HG03575 (cell line): ENCODE results near the gene KANSL1.

Source experiments
- ATAC-seq: cut with Tn5 transposase; IDR thresholded peaks from one replicate; pipeline ENCODE4 v1.9.1; 2021; ENCODE audit not compliant: unreplicated experiment, insufficient number of reproducible peaks, low FRiP score; ENCODE audit errors: extremely low read depth

The KANSL1 gene

GRCh38 chr17:46000757-46001156 lies 192.5 kb downstream of the KANSL1 start:
- ATAC-seq: no peak

GRCh38 chr17:46000292-46000691 lies 192.9 kb downstream of the KANSL1 start:
- no peak for ATAC-seq

DNA sequence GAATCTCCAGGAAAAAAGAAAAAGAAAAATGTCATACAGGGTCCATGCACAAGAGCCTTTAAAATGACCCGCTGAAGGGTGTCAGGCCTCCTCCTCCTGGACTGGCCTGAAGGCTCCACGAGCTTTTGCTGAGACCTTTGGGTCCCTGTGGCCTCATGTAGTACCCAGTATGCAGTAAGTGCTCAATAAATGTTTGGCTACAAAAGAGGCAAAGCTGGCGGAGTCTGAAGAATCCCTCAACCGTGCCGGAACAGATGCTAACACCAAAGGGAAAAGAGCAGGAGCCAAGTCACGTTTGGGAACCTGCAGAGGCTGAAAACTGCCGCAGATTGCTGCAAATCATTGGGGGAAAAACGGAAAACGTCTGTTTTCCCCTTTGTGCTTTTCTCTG lies 193.3 kb downstream of the KANSL1 start:
- no peak for ATAC-seq

DNA sequence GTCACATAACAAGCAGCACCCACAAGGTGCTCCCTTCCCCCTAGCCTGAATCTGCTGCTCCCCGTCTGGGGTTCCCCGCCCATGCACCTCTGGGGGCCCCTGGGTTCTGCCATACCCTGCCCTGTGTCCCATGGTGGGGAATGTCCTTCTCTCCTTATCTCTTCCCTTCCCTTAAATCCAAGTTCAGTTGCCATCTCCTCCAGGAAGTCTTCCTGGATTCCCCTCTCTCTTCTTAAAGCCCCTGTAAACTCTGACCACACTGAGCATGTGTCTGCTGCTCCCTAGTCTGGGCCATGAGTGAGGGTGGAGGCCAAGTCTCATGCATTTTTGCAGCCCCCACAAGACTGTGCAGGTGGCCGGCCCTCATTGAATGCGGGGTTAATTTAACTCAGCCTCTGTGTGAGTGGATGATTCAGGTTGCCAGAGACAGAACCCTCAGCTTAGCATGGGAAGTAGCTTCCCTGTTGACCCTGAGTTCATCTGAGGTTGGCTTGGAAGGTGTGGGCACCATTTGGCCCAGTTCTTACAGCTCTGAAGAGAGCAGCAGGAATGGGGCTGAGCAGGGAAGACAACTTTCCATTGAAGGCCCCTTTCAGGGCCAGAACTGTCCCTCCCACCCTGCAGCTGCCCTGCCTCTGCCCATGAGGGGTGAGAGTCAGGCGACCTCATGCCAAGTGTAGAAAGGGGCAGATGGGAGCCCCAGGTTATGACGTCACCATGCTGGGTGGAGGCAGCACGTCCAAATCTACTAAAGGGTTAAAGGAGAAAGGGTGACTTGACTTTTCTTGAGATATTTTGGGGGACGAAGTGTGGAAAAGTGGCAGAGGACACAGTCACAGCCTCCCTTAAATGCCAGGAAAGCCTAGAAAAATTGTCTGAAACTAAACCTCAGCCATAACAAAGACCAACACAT lies 194.0 kb downstream of the KANSL1 start, which contains the start of gene STH:
TSS of gene STH (plus strand) at position 264 of the 913 bp plus-strand sequence. CDS start at position 294, 30 bp downstream.
- ATAC-seq: no peak

GRCh38 chr17:45997624-45998023 lies 195.6 kb downstream of the KANSL1 start:
- no peak for ATAC-seq

- no peak for ATAC-seq
Measured at GRCh38 chr17:45997166-45997565, 196.1 kb downstream of the KANSL1 start.

DNA sequence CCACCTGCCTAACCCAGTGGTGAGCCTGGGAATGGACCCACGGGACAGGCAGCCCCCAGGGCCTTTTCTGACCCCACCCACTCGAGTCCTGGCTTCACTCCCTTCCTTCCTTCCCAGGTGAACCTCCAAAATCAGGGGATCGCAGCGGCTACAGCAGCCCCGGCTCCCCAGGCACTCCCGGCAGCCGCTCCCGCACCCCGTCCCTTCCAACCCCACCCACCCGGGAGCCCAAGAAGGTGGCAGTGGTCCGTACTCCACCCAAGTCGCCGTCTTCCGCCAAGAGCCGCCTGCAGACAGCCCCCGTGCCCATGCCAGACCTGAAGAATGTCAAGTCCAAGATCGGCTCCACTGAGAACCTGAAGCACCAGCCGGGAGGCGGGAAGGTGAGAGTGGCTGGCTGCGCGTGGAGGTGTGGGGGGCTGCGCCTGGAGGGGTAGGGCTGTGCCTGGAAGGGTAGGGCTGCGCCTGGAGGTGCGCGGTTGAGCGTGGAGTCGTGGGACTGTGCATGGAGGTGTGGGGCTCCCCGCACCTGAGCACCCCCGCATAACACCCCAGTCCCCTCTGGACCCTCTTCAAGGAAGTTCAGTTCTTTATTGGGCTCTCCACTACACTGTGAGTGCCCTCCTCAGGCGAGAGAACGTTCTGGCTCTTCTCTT lies 196.8 kb downstream of the KANSL1 start:
- ATAC-seq: no peak

GRCh38 chr17:45995627-45996270 lies 197.5 kb downstream of the KANSL1 start:
- ATAC-seq: no peak

GRCh38 chr17:45994987-45995386 lies 198.2 kb downstream of the KANSL1 start:
- no peak for ATAC-seq

DNA sequence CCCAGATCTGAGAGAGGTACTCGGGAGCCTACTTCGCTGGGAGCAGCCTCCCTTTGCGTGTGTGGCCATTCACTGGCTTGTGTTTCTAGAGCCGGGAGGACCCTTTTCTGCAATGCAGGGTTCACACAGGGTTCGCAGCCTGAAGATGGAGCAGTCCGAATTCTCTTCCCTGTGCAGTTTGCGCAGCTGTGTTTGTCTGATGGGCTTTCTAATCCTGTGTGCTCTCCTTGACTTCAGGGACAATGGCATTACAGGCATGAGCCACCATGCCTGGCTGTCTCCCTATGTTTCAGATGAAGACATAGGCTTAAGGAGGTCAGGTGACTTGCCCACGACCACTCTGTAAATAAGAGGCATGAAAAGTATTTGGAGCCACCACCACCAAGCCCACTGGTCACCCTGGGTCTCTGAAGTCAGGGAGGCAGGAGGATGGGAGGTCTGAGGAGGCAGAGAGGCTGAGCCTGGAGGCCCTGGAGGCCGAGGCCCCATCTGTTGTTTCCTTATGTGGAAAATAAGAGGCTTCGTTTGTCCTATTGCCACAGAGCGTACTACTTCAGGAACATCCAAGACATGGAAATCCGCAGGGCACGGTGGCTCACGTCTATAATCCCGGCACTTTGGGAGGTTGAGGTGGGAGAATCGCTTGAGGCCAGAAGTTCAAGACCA lies 199.1 kb downstream of the KANSL1 start:
- no peak for ATAC-seq

- no peak for ATAC-seq
Measured at GRCh38 chr17:45992904-45993303, 200.3 kb downstream of the KANSL1 start.

- no peak for ATAC-seq
Measured at GRCh38 chr17:45992175-45992574, 201.1 kb downstream of the KANSL1 start.

DNA sequence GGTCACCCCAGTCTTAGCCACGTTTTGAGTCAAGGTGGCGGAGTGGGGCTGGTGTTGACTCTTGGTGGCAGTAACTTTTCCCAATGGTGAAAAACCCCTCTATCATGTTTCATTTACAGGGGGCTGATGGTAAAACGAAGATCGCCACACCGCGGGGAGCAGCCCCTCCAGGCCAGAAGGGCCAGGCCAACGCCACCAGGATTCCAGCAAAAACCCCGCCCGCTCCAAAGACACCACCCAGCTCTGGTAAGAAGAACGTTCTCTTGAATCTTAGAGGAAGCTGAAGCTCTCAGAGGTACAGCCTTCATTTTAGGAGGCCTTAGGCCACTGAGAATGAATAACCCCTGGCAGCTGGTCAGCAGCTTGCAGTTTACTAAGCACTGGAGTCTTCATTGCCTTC lies 201.9 kb downstream of the KANSL1 start:
- no peak for ATAC-seq

- ATAC-seq: no peak
Measured at GRCh38 chr17:45990886-45991285, 202.3 kb downstream of the KANSL1 start.

- ATAC-seq: no peak
Measured at GRCh38 chr17:45989759-45990158, 203.5 kb downstream of the KANSL1 start.

GRCh38 chr17:45987706-45988105 lies 205.5 kb downstream of the KANSL1 start:
- ATAC-seq: no peak

GRCh38 chr17:45986056-45986455 lies 207.2 kb downstream of the KANSL1 start:
- ATAC-seq: no peak

GRCh38 chr17:45985447-45985846 lies 207.8 kb downstream of the KANSL1 start:
- ATAC-seq: no peak

DNA sequence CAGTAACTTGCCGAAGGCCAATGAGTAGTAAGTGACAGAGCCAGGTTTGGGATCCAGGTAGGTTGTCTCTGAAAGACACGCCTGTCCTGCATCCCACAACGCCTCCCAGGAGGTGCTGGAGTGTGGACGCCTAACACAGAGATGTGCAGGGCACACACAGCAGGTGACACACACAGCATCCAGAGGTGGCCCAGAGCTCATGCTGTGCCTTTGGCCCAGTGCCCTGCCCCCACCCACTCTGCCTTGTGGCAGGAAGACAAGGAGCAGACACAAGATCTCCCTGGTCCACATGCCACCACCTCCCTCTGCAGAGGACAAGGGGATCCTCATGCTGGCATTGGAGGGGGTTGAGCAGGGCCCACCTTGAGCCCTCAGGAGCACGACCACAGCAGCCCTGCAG lies 208.9 kb downstream of the KANSL1 start:
- no peak for ATAC-seq
